Activated T-cell treated with anti-CD3 and anti-CD28 coated beads, Interleukin-2, amount 50 U/mL, for 48 hours (primary cell): ENCODE measurements around the gene BDKRB1.

ENCODE experiments used
- DNase-seq, 2 experiments: peaks; one replicate each; pipeline ENCODE4 v3.0.0-alpha.2; 2020

BDKRB1 gene

DNA sequence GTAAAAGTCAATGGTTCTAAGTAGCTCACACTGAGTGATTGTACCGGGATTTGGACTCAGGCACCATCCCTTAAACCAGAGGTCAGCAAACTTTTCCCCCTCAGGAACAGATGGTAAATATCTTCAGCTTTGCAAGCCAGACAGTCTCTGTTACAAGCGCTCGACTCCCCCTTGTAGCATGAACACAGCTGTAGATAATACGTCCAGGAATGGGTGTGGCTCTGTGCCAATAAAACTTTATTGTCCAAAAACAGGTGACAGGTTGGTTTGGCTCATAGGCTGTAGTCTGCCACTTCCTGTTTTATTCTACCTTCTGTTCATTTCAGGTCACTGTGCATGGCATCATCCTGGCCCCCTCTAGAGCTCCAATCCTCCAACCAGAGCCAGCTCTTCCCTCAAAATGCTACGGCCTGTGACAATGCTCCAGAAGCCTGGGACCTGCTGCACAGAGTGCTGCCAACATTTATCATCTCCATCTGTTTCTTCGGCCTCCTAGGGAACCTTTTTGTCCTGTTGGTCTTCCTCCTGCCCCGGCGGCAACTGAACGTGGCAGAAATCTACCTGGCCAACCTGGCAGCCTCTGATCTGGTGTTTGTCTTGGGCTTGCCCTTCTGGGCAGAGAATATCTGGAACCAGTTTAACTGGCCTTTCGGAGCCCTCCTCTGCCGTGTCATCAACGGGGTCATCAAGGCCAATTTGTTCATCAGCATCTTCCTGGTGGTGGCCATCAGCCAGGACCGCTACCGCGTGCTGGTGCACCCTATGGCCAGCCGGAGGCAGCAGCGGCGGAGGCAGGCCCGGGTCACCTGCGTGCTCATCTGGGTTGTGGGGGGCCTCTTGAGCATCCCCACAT lies 7.6 kb downstream of the BDKRB1 start:
- DNase-seq: no peak

- DNase-seq: no peak
Observed at GRCh38 chr14:96264200-96264553, 8.2 kb downstream of the BDKRB1 start.

DNA sequence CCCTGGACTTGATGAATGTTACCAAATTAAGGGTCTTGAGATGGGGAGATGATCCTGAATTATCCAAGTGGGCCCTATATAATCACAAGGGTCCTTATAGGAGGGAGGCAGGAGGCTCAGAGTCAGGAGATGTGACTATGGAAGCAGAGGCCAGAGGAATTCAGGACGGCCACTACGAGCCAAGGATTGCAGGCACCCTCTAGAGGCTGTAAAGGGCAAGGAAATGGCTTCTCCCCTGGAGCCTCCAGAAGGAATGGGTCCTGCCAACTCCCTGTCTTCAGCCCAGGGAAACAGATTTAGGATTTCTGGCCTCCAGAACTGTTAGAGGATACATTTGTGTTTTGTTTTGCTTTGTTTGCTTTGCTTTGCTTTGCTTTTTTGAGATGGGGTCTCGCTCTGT lies 8.8 kb downstream of the BDKRB1 start:
- DNase-seq: no peak

- DNase-seq: no peak
Observed at GRCh38 chr14:96265383-96266095, 9.5 kb downstream of the BDKRB1 start.

- DNase-seq: no peak
Observed at GRCh38 chr14:96267336-96267735, 11.3 kb downstream of the BDKRB1 start.

GRCh38 chr14:96267916-96268315 lies 11.9 kb downstream of the BDKRB1 start:
- DNase-seq: no peak

DNA sequence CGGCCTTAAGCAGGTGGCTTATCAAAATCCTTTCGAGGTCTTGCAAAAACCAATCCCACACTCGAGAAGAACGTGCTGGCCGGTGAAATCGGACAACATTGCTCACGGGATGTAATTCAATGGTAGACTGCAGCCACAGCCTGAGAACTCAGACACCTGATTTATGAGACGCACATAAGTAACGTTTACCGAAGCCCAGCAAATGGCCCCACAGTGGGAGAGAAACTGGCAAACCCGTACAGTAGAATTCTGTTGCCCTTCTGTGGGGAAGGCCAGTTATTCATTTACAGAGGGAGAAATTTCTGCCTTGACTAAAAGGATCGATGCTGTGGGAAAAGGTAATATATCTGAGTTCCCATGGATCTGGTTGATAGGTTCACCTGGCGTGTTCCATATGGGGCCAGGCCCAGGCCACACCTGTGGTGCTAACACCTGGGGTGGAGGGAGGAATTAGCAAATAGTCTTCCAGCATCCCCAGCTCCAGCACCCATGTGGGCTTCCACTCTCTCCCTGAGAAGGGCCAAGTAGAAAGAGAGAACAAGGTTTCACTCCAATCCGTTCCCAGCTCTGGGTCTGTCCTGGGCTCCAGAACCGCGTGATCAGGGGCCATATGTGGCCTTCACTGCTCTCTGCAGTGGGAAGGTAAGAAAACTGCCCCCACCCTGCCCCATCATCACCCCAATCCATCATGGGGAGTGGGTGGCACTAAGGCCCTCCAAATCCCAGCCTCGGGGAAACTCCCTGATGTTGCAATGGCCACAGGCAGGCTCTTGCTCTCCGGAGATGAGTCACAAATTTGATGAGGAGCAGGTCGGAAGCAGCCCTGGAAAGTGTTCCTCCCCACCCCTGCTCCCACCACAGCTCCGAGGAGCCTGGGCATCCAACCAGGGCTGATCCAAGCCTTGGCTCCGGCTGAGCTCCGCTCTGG lies 12.7 kb downstream of the BDKRB1 start:
- no peak for DNase-seq

GRCh38 chr14:96269359-96269710 lies 13.3 kb downstream of the BDKRB1 start:
- DNase-seq: no peak

GRCh38 chr14:96270565-96271420 lies 14.8 kb downstream of the BDKRB1 start:
- DNase-seq: no peak

DNA sequence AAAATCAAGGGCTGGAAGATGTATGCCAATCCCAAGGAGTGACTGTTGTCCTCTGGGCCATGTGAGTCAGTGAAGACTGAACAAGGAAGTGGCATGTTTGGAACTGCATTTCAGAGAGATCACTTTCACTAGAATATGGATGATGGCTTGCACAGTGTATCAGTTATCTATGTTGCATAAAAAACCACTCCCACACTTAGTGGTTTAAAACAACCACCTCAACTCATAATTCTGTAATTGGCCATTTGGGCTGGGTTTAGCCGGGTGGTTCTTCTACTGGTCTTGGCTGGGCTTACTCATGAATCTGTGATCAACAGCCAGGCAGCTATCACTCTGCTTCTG lies 15.4 kb downstream of the BDKRB1 start:
- no peak for DNase-seq

GRCh38 chr14:96272777-96273473 lies 16.9 kb downstream of the BDKRB1 start:
- no peak for DNase-seq

DNA sequence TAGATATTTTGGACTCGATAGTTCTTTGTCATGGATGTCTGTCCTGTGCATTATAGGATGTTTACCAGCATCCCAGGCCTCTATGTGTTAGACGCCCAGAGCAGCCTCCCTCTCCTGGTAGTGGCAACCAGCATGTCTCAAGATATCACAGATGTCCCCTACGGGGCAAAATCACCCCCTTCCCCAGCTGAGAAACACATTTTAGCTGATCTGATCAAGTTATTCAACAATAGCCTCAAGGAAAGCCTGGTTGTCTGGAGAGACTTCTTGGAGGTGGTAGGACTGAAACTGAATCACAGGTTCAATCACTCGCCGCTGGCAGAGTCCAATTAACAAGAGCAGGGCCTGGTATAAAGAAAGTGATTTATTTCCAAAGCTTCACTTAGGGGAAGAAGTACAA lies 17.6 kb downstream of the BDKRB1 start:
- no peak for DNase-seq

DNA sequence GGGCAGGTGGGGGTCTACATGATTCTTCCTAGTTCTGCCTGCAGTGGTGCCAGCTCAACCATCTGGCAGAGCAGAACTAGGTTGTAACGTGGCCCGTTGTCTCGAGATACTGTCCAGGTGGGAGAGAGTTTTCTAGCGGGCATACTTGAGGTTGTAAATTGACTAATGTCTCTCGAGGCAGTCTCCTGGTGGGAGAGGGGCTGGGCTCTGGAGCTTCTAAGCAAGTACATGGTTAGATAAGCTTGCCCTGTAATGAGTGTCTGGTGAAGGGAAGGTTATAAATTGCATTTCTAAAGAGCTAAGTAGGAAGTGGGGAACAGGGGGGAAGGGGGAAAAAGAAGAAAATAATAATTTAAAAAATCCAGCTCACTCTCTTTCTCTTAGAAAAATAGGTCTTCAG lies 18.1 kb downstream of the BDKRB1 start:
- no peak for DNase-seq

DNA sequence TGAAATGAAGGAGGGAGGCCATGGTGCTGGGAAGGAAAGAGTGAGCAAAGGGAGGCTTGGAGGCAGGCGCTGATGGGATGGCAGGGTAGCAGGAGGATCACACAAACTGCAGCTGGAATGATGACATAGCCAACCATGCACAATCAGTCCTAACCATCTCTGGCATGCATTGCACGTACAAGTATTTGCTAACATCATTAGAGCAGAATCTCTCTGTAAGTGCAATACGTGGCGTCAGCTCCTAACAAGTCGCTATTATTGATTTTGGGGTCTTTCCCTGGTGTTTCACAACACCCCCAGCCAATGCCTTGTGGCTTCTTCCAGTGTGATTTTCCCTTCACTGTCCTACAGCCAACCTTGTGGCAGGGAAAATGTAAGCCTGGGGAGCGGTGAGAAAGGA lies 18.5 kb downstream of the BDKRB1 start:
- no peak for DNase-seq

- DNase-seq: peak; percentile 79 to 80
Observed at GRCh38 chr14:96275177-96276112, 19.4 kb downstream of the BDKRB1 start.

- no peak for DNase-seq
Observed at GRCh38 chr14:96277890-96278289, 21.9 kb downstream of the BDKRB1 start.

- DNase-seq: no peak
Observed at GRCh38 chr14:96279564-96279963, 23.6 kb downstream of the BDKRB1 start.

GRCh38 chr14:96280104-96280503 lies 24.1 kb downstream of the BDKRB1 start:
- DNase-seq: no peak

DNA sequence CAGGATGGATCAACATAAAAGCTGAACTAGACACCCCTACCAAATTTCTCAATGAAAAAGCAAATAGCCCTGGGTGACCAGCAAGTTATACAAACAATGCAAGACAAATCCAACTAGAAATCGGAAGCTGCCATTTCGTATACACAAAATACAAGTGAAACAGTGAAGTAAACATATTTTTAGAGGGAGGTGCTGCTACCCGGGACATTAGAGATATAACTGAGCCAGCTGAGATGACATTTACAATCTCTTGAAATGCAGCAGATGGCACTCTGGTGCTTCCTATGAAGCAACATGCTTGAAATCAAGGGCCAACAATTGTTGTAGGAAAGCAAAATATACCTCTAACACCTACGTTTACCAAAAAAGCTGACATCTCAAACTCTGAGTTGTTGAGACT lies 25.5 kb downstream of the BDKRB1 start:
- no peak for DNase-seq

- DNase-seq: no peak
Observed at GRCh38 chr14:96284008-96284407, 28.0 kb downstream of the BDKRB1 start.

DNA sequence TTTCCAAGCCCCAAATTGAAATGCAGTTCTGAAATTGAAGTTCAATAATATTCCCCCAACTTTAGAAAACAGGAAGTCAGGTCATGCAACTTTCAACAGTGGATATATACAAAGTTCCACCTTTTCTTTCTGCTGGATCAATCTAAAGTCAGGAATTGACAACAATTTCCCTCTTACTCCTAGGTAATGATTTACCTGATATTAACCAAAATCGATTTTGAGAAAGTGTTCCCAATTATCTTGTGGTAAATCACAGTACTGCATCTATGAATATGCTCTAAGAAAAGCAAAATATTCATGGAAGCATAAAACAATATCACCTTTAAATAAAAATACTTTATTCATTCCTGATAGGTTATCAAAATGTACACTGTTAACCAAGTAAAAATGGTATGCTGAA lies 28.4 kb downstream of the BDKRB1 start:
- DNase-seq: no peak
